ENCODE data around the gene YPEL3.
A peak's percentile ranks its signal among the peaks of the same experiment; 100 is the strongest.
"Not testable (repeated sequence)": the region's sequence is repeated elsewhere in the genome, so short reads cannot be mapped to it uniquely, and the experiment has no call there.

Gene YPEL3

DNA sequence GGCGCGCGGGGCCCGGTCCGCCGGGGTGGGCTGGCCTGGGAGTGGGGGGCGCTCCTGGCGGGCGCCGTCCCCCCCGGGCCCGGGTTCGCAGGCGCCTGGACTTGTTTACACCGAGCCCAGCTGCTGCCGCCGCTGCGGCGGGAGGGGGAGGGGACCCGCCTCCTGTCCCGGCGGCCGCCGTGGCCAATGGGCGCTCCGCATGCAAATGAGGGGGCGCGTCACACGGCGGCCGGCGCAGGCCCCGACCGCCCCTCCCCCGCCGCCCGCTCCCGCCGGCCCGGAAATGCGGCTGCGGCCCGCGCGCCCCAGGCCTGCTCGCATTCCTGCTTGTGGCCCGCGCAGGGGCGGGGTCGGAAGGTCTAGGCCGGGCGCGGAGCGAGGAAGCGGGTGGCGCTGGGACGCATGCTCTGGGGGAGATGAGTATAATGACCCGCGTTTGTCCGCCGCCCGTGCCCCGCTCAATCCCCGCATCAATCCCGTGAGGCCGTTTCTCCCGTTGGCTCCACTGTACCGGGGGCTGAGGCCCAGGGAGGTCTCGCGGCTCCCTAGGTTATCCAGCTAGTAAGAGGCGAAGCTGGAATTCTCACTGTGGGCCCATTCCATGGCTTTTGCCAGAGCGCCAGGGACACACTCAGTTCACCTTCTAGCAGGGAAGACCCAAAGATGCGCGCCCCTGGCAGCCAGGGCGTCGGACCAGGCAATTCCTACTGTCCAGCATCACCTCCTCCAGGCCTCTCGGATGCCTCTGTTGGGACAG lies at the start of gene YPEL3:
Gene YPEL3 (minus strand): TSS at position 109 of the 757 bp plus-strand sequence. CDS start 731 bp downstream, outside the sequence.
- peak; percentile 45 to 62 for DNase-seq

GRCh38 chr16:30145657-30146056 lies 49.6 kb upstream of the YPEL3 start:
- no peak for DNase-seq

DNA sequence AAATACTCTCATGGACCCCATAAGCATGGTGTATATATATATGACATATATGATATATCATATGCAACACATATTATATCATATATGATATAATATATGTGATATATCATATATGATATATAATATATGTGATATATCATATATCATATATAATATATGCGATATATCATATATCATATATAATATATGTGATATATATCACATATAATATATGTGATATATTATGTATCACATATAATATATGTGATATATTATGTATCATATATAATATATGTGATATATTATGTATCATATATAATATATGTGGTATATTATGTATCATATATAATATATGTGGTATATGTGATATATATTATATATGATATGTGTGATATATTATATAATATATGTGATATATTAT lies 48.9 kb upstream of the YPEL3 start:
- no peak for DNase-seq

DNA sequence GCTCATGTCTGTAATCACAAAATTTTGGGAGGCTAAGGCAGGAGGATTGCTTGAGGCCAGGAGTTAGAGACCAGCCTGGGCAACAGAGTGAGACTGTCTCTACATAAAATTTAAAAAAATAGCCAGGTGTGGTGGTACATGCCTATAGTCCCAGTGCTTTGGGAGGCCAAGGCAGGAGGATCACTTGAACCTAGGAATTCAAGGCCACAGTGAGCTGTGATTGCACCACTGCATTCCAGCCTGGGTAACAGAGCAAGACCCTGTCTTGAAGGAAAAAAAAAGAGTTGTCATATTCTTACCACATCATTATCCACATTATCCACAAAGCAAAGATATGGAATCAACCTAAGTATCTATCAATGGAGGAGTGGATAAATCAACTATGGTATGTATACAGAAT lies 48.0 kb upstream of the YPEL3 start:
- DNase-seq = no peak

DNA sequence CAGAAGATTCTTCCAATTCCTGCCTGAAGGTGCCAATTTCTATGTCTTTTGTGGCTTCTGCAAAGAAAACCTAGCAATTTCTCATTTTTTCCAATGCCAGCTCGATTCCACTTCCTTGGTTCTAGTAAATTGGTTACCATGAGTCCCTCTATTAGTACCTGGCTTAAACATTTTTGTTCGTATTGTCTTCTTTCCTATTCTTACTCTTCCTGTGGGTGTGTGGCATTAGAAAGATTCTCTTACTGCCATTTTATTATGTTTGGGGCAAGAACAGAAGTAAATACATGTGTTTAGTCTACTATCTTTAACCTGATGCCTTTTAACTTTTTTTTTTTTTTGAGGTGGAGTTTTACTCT lies 47.3 kb upstream of the YPEL3 start:
- no peak for DNase-seq

GRCh38 chr16:30142672-30143346 lies 46.8 kb upstream of the YPEL3 start:
- peak in 1 of 2 donors; percentile 23 for DNase-seq

DNA sequence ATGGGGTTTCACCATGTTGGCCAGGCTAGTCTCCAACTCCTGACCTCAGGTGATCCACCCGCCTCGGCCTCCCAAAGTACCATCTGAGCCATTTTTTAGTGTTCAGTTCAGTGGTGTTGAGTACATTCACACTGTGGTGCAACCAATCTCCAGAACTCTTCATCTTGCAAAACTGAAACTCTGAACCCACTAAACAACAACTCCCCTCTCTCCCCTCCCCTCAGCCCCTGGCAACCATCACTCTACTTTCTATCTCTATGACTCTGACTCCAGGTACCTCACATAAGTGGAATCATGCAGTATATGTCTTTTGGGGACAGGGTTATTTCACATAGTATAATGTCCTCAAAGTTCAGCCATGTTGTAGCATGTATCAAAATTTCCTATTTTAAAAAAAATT lies 45.7 kb upstream of the YPEL3 start:
- no peak for DNase-seq

GRCh38 chr16:30139583-30140481 lies 43.8 kb upstream of the YPEL3 start:
- DNase-seq = no peak

GRCh38 chr16:30137897-30138296 lies 41.9 kb upstream of the YPEL3 start:
- DNase-seq = no peak

DNA sequence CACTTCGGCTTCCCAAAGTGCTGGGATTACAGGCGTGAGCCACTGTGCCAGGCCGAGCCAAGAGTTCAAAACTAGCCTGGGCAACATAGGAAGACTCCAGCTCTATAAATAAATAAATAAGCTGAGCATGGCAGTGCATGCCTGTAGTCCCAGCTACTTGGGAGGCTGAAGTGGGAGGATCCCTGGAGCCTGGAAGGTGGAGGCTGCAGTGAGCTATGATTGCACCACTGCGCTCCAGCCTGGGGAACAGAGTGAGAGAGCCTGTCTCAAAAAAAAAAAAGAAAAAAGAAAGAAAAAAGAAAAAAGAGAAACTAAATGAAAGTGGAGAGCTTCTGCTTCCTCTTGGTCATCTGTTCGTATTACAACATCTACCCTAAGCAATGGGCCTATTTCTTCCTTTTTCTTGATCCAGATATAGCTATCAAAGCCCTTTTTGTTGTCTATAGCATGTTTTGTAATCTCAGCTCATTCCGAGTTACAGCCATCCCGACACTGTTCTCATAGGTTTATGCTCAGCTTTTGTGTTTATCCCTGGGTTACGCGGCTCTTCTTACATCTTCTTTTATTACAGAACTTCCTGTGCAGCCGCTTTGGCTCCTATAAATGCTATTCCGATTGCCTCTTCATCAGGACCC lies 41.1 kb upstream of the YPEL3 start:
- no peak for DNase-seq

GRCh38 chr16:30132591-30132990 lies 36.6 kb upstream of the YPEL3 start:
- no peak for DNase-seq

DNA sequence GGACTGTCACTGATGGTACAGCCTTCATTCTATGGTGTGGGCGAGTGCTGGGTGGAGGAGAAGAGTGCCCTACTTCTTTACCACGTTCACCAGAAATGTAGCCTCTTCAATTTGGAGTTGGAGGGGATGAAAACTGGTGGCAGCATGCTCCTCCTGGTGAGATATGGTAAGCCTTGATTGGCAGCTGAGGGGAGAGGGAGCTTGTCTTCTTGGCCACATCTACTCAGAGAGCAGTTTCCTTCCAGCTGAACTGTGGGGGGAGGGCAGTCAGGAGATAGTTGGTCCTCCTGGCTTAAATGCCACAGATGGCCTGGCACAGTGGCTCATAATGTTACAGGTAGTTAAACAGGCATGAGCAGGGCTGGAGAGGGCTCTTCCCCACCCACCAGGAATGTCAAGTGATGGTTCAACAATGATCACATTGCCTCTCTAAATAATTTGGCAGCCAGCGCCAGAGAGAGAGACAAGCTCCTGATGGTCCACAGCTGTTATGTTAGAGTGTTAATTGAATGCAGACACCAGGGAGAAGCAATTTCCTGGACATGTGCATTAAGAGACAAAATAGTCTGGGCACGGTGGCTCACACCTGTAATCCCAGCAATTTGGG lies 36.0 kb upstream of the YPEL3 start:
- DNase-seq = no peak

DNA sequence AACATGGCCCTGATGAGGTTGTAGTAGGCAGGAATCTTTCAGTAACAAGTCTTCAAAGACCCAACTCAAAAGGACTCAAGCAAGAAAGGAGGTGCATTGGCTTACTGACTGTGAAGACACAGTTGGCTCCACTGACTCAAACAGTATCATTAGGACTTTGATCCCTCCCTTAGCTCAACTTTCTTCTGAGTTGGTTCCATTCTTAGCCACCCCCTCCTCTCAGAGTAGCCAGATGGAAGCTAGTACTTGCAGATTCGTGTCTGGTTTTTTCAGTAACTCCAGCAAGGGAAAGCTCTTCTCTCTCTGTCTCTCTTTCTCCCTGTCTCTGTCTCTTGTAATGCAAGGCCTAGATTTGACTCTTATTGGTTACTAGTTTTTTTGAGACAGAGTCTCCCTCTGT lies 32.0 kb upstream of the YPEL3 start:
- DNase-seq = no peak

- not testable (repeated sequence) for DNase-seq
Measured at GRCh38 chr16:30125690-30126089, 29.7 kb upstream of the YPEL3 start.

DNA sequence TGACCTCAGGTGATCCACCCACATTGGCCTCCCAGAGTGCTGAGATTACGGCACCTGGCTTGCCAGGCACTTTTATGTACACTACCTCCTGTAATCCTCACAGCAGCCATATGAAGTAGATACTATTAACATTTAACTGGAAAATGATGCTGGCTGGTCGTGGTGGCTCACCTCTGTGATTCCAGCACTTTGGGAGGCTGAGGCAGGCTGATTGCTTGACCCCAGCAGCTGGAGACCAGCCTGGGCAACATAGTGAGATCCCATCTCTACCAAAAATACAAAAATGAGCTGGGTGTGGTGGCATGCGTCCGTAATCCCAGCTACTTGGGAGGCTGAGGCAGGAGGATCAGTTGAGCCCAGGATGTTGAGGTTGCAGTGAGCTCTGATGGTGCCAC lies 29.0 kb upstream of the YPEL3 start:
- DNase-seq = no peak

DNA sequence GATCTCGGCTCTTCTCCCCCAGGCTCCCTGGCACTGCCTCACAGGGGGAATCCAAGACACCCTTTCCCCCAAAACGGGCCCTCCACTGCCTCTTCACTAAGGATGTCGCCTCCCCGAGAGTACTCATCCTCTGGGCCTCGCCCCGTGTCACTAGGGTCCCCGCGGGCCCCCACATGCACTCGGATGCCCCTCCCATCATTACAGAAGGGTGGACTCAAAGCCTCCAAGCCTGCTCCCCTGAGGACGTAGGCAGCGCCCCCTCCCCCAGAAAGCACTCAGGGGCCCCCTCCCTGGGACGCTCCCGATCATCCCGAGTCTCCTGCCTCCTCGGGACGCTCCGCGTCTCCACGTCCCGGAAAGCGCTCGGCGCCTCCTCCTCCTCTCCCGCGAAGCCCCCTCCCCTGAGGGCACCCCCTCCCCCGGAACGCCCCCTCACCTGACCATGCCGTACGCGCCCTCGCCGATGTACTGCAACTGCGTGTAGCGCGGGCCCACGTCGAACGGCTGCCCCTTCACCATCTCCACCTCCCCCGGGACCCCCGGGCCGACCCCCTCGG lies 26.7 kb upstream of the YPEL3 start:
- no peak for DNase-seq

DNA sequence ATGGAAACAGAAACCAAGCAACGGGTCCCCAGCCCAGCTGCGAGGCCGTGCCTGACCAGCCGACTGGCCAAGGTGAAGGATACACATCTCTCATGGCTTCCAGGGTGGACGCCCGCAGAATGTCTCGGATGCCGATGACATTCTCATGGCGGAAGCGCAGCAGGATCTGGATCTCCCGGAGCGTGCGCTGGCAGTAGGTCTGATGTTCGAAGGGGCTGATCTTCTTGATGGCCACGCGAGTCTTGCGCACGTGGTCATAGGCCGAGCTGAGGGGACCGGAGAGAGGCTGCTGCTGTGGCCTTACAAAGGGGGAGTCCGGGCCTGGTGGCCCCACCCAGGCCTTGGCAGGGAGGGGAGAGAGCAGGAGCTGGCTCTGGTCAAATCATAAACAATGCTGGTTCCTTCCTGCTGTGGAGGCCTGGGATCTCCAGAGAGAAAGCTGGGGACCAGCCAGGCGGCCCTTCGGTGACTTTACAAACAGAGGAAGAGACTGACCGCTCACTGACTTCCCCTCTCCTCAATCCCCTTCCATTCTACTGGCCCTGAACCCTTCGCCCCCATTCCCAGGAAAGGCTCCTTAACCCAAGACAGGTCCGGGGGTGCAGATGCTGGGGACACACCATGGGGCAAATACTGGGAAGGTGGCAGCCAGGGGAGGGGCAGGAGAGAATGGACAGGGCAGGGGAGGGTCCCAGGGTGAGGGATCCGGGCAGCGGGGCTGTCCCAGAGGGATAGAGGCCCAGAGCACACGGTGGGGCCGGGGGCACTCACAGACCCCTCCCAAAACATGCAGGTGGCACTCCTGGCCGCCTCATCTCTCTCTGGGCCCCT lies 25.9 kb upstream of the YPEL3 start:
- DNase-seq = no peak

GRCh38 chr16:30120340-30121105 lies 24.5 kb upstream of the YPEL3 start:
- DNase-seq = no peak

DNA sequence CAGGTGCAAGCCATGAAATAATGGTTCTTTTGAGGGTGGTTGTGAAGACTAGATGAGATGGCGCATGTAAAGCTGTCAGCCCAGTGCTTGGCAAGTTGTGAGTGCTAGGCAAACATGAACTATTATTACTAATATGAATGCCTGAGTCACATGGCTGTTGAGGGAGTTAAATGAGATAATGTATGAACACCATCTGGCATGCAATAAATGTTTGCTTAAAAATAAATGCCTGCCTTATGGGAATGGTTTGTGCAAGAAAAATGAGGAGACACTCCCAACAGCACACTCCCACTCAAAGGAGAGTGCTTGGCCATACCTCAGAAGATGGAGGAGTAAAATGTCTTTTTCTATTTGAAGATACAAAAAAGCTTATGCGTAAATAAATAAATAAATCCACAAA lies 23.4 kb upstream of the YPEL3 start:
- no peak for DNase-seq

GRCh38 chr16:30117768-30118167 lies 21.8 kb upstream of the YPEL3 start:
- no peak for DNase-seq
